HG03280 (cell line): ENCODE results near the gene TMEM221.
A peak's percentile ranks its signal among the peaks of the same experiment; 100 is the strongest.

ENCODE experiments used
- ATAC-seq: cut with Tn5 transposase; IDR thresholded peaks from one replicate; pipeline ENCODE4 v1.9.1; 2021; ENCODE audit warnings: mild to moderate bottlenecking, moderate library complexity; ENCODE audit not compliant: unreplicated experiment

The TMEM221 gene

GRCh38 chr19:17473041-17473440 is 24.6 kb upstream of the TMEM221 start:
- ATAC-seq: no peak

DNA sequence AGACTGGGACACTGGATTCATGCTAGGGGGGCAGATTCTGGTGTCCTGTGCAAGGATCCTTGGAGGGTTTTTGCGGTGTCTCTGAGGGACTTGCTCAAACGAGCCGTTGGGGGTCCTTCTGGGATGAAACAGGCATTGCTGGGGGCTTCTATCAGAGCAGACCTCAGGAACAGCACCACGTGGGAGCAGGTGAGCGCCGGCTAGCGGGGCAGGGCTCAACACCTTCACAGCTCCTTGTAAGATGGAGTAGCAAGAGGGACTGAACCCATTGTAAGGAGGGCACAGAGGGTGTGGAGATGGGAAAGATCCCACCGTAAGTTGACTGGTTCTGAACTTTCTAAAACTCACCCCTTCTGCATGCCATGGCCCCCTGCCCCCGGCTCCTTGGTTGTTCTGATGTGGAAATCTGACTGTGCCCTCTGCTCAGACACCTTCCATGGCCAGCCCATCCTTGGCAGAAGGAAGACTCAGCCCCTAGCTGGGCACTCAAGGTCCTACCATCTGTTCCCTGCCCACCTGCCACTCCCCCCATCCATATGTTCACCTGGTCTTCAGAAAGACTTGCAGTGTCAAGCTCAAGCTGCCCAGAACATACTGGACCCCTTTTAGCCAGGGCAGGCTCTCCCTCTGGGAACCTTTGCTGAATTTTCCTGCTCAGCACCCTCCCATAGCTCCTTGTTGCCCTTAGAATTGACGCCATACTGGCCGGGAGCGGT is 23.1 kb upstream of the TMEM221 start:
- no peak for ATAC-seq

GRCh38 chr19:17470068-17470841 is 21.8 kb upstream of the TMEM221 start, which contains the start of gene SLC27A1:
Gene SLC27A1 (plus strand): TSS chr19:17470524. CDS start chr19:17470541, 17 bp downstream.
- peak; percentile 80 for ATAC-seq

- peak; percentile 50 for ATAC-seq
These were observed 21.1 kb upstream of the TMEM221 start for GRCh38 chr19:17469481-17470067.

DNA sequence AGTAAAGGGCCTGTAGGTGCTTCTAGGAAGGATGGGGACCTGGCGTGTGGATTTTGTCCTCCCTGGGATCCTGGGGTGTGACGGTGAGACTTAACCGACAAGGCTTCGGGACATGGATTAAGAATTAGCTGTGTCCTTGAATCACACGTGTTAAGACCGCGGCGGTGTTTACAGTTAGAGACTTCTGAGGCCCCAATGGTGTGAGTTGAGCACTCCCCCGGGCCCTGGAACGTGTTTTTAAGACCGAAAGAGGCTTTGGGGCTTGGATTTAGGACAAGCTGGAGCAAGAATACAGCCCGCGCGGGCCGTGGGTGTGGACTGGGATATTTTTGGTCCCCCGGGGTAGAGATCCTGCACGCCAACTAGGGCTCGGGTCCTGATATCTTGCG is 20.6 kb upstream of the TMEM221 start:
- no peak for ATAC-seq

- no peak for ATAC-seq
These were observed 20.0 kb upstream of the TMEM221 start for GRCh38 chr19:17468302-17469091.

GRCh38 chr19:17467471-17468301 is 19.2 kb upstream of the TMEM221 start:
- ATAC-seq: no peak

GRCh38 chr19:17466487-17466850 is 18.0 kb upstream of the TMEM221 start:
- ATAC-seq: no peak

GRCh38 chr19:17460372-17461230 is 12.1 kb upstream of the TMEM221 start, which contains the start of gene NXNL1:
Gene NXNL1 (minus strand): TSS chr19:17460926. CDS start chr19:17460869, 57 bp downstream.
- ATAC-seq: no peak

DNA sequence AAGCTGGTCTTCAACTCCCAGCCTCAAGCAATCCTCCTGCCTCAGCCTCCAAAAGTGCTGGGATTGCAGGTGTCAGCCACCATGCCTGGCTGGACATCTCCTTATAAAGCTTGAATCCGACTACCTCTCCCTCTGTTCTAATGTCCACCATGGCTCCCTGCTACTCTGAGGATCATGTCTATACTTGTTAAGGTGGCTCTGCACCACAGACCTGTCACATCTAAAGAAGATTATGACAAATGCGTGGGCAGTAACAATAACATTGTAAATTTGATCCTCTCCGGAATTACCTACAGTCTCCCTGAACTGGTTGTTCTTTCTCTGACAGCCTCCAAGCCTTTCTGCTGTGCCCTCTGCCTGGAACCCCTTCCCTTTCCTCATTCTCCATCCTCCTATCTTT is 10.5 kb upstream of the TMEM221 start:
- no peak for ATAC-seq

DNA sequence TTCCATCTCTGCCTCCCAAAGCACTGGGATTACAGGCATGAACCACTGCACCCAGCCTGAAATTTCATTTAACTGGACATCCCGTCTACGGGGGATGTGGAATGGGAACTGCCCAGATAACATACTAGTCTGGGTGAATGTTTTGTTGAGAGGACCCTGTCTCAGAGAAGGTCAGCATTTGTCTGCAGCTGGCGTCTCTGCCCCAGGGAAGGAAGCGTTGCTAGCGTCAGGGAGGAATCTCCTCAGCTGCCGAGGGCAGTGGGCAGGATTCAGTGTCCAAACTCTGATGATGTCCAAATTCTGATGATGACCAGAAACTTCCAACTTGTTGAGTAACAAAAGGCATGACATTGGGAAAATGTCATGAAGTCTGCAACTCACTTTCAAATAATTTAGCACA is 9.1 kb upstream of the TMEM221 start:
- no peak for ATAC-seq

- no peak for ATAC-seq
These were observed 7.7 kb upstream of the TMEM221 start for GRCh38 chr19:17456127-17456526.

- no peak for ATAC-seq
These were observed 7.0 kb upstream of the TMEM221 start for GRCh38 chr19:17455308-17456123.

DNA sequence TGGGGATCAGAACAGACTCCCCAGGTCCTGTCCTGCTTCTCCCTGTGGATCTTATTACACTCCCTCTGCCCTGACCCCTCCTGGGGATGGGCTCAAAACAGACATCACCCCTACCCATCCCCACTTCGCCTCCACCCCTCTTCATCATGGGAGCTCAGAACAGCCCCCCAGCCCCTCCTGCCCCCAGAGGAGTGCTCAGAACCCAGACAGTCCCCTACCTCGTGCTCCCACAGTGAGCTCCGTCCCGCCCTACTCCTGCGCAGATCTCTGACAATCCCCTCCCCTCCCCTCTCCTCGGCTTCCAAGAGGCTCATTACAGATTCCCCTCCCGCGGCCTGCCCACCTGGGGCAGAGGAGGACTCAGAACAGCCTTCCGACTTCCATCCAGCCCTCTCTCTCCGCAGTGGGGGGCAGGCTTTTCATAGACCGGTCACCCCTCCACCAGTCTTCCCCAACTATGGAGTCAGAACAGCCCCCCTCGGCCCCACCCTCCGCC is 6.2 kb upstream of the TMEM221 start:
- ATAC-seq: no peak

GRCh38 chr19:17451820-17452219 is 3.4 kb upstream of the TMEM221 start:
- ATAC-seq: no peak

DNA sequence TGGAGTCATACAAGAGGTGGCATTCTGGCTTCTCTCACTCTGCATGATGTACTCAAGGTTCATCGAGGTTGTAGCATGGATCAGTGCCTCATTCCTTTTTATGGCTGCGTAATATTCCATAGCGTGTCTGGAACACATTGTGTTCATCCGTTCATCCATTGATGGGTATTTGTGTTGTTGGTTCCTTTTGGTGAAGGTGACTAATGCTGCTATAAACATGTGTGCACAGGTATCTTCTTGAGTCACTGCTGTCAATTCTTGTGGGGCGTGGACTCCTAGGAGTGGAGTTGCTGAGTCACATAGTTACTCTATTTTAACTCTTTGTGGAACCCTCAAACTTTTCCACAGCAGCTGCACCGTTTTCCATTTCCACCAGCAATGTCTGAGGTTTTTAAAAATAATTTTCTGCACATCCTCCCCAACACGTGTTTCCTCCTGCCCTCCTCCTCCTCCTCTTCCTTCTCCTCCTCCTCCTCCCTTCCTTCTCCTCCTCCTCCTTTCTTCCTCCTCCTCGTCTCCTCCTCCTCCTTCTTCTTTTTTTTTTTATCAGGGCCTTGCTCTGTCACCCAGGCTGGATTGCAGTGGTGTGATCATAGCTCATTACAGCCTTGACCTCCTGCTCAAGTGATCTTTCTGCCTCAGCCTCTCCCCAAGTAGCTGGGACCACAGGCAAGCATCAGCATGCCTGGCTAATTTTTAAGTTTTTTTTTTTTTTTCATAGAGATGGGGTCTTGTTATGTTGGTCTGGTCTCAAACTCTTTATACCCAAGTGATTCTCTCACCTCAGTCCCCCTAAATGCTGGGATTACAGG is 2.0 kb upstream of the TMEM221 start:
- ATAC-seq: no peak

GRCh38 chr19:17447704-17448130 is 751 bp downstream of the TMEM221 start:
- no peak for ATAC-seq
